ENCODE results near the gene GPR50.

Gene GPR50

GRCh38 chrX:151176231-151176750, at the start of gene GPR50:
Gene GPR50, plus strand, starts transcription at chrX:151176584. Its CDS starts 138 bp downstream, at chrX:151176722.
- DNase-seq, result no peak

DNA sequence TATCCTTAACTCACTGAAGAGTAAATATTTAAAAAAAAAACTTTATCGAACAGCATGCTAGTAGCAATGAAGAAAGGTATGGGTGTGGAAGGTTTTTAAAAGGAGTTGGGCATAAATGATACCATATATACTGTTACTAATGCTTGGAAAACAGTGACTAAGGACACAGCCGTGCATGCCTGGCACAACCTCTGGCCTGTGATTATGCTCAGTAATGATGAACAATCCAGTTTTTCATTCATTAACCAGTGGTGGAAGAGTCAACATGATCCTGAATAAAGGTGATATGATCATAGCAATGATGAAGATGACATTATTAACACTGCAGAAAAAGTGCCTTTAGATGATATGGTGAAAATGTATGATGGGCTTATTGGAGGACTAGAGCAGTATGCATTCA, 43.9 kb upstream of the GPR50 start:
- DNase-seq, result no peak

DNA sequence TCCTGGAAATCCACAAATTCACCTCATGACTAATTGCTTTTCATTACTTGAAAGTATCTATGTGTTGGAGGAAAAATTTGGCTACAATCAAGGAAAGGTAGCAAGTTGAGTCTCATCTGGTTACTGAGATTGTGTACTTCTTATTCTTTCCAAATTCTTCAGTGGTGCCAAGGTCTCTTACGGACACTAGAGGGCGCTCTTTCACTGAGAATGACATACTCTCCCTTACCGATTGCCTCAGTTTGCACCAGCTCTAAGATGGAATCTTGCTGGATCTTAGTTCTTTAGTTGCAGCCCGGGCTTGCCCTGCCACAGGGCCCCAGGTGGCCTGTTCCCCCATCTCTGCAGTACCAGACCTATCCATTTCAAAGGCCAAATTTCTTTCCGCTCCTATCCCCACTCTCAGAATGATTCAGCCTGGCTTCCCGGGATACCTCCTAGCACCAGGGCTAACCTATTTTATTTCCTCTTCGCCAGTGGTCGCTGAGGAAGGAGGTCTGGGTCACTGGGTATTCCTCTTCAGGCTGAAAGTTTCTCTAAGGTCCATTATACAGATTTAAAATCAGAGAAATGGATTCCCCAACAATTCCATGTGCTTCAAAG, 24.6 kb upstream of the GPR50 start:
- DNase-seq, result no peak

- DNase-seq, result no peak
These were observed 23.3 kb upstream of the GPR50 start for GRCh38 chrX:151153086-151153485.

- no peak for DNase-seq
These were observed 22.7 kb upstream of the GPR50 start for GRCh38 chrX:151153667-151154066.

DNA sequence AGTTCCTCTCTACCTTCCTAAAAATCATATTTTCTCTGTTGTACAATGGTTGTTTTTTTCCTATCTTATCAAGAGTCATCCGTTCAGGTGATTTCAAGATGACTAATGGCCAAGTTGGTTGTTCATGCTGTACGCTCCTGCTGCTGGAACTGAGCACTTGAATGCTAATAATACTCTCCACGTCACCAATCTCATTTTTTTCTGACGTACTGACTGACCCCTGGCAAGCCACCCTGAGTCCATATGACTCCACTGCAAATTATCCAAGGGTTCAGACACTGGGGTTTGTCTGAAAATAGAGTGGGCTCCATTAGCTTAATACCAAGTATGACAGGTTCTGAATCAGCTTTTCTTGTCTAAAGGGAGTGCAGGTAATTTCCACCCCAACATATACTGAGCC, 21.1 kb upstream of the GPR50 start:
- no peak for DNase-seq

DNA sequence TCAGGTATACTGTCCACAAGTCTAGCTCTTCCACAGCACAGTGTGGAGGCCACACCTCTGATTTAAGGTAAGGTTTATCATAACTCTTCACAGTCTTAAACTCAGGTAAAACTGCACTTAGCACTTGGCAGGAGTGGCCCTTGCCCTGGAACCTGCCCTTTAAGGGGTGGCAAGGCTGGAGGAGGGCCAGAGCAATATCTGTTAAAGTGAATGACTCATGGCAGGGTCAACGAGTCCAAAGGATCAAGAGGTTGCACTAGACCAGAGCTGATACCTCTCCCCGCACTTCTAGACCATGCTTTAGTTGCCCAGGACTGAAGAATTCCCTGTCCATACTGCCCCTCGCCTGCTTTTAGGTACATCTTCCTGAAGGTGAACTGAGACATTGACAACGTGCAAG, 14.7 kb upstream of the GPR50 start:
- DNase-seq, result no peak

- no peak for DNase-seq
These were observed 8.5 kb upstream of the GPR50 start for GRCh38 chrX:151167791-151168345.

DNA sequence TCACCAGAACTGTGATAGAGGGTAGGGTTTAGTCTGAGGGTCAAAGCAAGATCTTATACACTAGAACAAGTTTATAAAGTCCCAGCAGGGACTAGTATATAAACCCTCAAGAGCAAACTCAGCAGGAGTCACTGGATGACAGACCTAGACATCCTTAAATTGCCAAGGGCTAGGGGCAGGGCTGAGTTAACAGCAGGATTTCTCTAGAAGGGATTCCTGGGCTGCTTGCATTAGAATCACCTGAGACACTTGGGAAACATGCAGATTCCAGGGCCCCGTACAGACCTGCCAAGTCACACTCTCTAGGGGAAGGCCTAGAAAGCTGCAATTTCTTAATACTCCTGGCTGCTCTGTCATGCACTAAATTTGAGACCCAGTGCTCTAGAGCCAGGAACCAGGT, 6.6 kb upstream of the GPR50 start:
- no peak for DNase-seq

- DNase-seq, result no peak
These were observed 1.7 kb upstream of the GPR50 start for GRCh38 chrX:151174581-151175282.

- no peak for DNase-seq
These were observed 911 bp upstream of the GPR50 start for GRCh38 chrX:151175283-151176062.

- no peak for DNase-seq
These were observed 1.0 kb downstream of the GPR50 start for GRCh38 chrX:151177141-151178027.

- no peak for DNase-seq
These were observed 2.4 kb downstream of the GPR50 start for GRCh38 chrX:151178746-151179145.

- no peak for DNase-seq
These were observed 4.0 kb downstream of the GPR50 start for GRCh38 chrX:151180400-151180799.

GRCh38 chrX:151181088-151181487, 4.7 kb downstream of the GPR50 start:
- DNase-seq, result no peak

- DNase-seq, result no peak
These were observed 6.9 kb downstream of the GPR50 start for GRCh38 chrX:151183233-151183753.

DNA sequence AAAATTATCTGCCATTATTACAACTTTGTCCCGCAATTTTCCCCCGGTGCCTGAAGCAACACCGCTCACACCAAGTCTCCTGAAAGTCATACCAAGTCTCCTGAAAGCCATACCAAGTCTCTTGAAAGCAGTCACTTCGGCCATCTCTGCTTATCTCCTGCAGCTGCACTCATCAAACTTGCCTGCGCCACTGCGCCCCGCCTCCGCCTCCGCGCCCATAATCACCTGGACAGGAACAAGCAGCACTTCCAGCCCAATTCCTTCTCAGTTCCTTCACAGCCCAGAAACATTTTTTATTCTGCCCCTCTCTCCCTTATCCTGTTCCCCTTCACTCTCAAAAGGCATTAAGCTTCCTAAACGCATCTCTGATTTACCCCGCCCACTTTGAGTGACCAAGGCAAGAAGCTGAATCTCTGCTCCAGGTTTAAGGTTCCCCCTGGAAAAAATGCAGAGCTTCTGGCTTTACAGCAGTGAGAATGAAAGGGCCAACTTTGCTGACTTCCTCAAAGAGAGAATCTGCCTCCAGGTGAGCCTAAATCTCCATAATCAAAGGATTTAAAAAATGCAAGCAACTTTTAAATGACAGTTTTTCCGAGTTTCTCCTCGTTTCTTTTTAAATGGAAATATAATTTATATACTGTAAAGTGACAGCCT, 7.7 kb downstream of the GPR50 start:
- DNase-seq, result no peak

- no peak for DNase-seq
These were observed 8.3 kb downstream of the GPR50 start for GRCh38 chrX:151184705-151185104.

DNA sequence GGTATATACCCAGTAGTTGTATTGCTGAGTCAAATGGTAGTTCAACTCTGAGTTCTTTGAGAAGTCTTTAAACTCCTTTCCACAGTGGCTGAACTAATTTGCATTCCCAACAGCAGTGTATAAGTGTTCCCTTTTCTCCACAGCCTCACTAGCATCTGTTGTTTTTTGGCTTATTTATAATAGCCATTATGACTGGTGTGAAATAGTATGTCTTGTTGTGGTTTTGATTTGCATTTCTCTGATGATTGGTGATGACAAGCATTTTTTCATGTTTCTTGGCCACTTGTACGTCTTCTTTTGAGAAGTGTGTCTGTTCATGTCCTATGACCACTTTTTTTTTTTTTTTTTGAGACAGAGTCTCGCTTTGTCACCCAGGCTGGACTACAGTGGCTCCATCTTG, 30.5 kb downstream of the GPR50 start:
- DNase-seq, result no peak

DNA sequence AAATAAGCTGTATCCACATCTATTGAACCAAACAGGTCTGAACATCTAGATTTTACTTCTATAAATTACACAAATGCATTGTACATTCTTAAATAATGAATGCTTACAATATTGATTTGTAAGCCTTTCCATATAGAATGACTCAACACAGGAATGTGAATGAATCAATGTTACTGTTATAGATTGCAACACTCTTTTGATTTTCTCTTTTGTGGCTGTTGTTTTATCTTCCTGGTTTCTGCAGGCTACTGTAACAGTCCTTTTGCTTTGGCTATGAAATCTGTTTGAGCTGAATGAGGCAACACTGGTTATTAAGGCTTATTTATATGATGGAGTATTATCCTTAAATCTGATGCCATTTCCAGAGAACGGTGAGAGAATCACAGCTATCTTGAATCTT, 49.5 kb downstream of the GPR50 start:
- DNase-seq, result no peak

- DNase-seq, result no peak
These were observed 50.6 kb downstream of the GPR50 start for GRCh38 chrX:151226941-151227340.

DNA sequence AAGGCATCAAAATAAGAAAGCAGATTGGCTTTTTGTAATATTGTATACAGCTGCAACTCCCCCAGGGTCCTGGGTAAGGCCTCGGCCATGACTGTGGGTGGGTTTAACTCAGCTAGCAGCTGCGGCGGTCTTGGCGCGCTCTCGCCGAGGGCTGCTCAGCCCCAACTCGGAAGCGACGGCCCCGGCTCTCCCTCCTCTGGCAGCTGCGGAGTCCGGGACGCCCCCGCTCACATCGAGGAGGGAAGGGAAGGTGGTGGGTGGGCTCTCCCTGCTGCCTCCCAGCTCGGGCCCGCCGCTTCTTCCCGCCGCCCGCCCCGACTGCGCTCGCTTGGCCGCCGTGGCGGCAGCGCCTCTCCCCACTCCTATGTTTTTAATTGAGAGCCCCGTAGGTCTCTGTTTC, 51.2 kb downstream of the GPR50 start:
- no peak for DNase-seq

Data from NCI-H510A (cell line).